ENCODE results near the gene SLC1A2.

GRCh38 chr11:35419184-35419829, at the start of gene SLC1A2:
- TF ChIP-seq POLR2A (IDR thresholded peaks at IDR 0.05): no peak
- no peak for TF ChIP-seq CTCF (IDR thresholded peaks at IDR 0.05)

Data from uterus (tissue), 2 donors.